GM12801 (cell line): ENCODE measurements around the gene TEX14.

Experiments
- CTCF ChIP-seq: IDR thresholded peaks from one replicate; pipeline ENCODE4 v1.5.1; 2011; ENCODE audit warnings: control low read depth; ENCODE audit not compliant: insufficient read length; ENCODE audit errors: extremely low read depth

The TEX14 gene

GRCh38 chr17:58618336-58618735 is 73.5 kb downstream of the TEX14 start:
- no peak for TF ChIP-seq CTCF

- TF ChIP-seq CTCF: no peak
These were observed 74.3 kb downstream of the TEX14 start for GRCh38 chr17:58617563-58617962.

GRCh38 chr17:58615768-58616659 is 75.8 kb downstream of the TEX14 start:
- no peak for TF ChIP-seq CTCF

- no peak for TF ChIP-seq CTCF
These were observed 76.9 kb downstream of the TEX14 start for GRCh38 chr17:58614859-58615459.

- TF ChIP-seq CTCF: no peak
These were observed 80.5 kb downstream of the TEX14 start for GRCh38 chr17:58611331-58611730.

GRCh38 chr17:58606934-58607333 is 84.9 kb downstream of the TEX14 start:
- TF ChIP-seq CTCF: no peak

GRCh38 chr17:58605986-58606385 is 85.9 kb downstream of the TEX14 start:
- no peak for TF ChIP-seq CTCF
